Neural cell (in vitro differentiated cells): ENCODE results near the gene NOC2L.
"Not testable (repeated sequence)": the region's sequence is repeated elsewhere in the genome, so short reads cannot be mapped to it uniquely, and the experiment has no call there.

Source experiments
- CTCF ChIP-seq: fragments of 450-650 bp; IDR thresholded peaks from 2 replicates; pipeline ENCODE4 v1.5.1; 2014; ENCODE audit warnings: antibody characterized with exemption, mild to moderate bottlenecking, moderate library complexity; ENCODE audit not compliant: poor library complexity, severe bottlenecking
- EP300 ChIP-seq: fragments of 450-650 bp; conservative IDR thresholded peaks from 2 replicates; pipeline ENCODE4 v1.6.1; 2014; ENCODE audit warnings: antibody characterized with exemption, mild to moderate bottlenecking, moderate library complexity; ENCODE audit not compliant: poor library complexity, severe bottlenecking
- POLR2AphosphoS5 ChIP-seq: IDR thresholded peaks from 2 replicates; pipeline ENCODE4 v1.6.1; 2012

- not testable (repeated sequence) for TF ChIP-seq CTCF, EP300, POLR2AphosphoS5
These were observed 17.7 kb upstream of the NOC2L start for GRCh38 chr1:976791-977190.
